HG03097 (cell line): Measurements from ENCODE around the gene ING5.
"Not testable (repeated sequence)": the region's sequence is repeated elsewhere in the genome, so short reads cannot be mapped to it uniquely, and the experiment has no call there.

Experiments used
- ATAC-seq: cut with Tn5 transposase; IDR thresholded peaks from one replicate; pipeline ENCODE4 v1.9.1; 2021; ENCODE audit not compliant: unreplicated experiment, low FRiP score

Gene ING5

GRCh38 chr2:241736111-241736510 is 34.3 kb downstream of the ING5 start:
- no peak for ATAC-seq

- ATAC-seq = no peak
These were observed 36.3 kb downstream of the ING5 start for GRCh38 chr2:241738040-241738686.

- no peak for ATAC-seq
These were observed 37.3 kb downstream of the ING5 start for GRCh38 chr2:241739177-241739576.

- ATAC-seq = no peak
These were observed 37.8 kb downstream of the ING5 start for GRCh38 chr2:241739651-241740050.

GRCh38 chr2:241741016-241741415 is 39.2 kb downstream of the ING5 start:
- ATAC-seq = no peak

GRCh38 chr2:241742320-241742939 is 40.6 kb downstream of the ING5 start:
- ATAC-seq = no peak

- not testable (repeated sequence) for ATAC-seq
These were observed 41.2 kb downstream of the ING5 start for GRCh38 chr2:241743008-241743407.

GRCh38 chr2:241743620-241744019 is 41.8 kb downstream of the ING5 start:
- no peak for ATAC-seq

- no peak for ATAC-seq
These were observed 42.4 kb downstream of the ING5 start for GRCh38 chr2:241744028-241744754.

GRCh38 chr2:241745276-241745675 is 43.4 kb downstream of the ING5 start:
- ATAC-seq = no peak

GRCh38 chr2:241746084-241746483 is 44.2 kb downstream of the ING5 start:
- ATAC-seq = no peak

GRCh38 chr2:241748468-241749256 is 46.8 kb downstream of the ING5 start:
- ATAC-seq = no peak

GRCh38 chr2:241750076-241750840 is 48.4 kb downstream of the ING5 start:
- ATAC-seq = no peak

- no peak for ATAC-seq
These were observed 49.3 kb downstream of the ING5 start for GRCh38 chr2:241751152-241751551.

- no peak for ATAC-seq
These were observed 49.9 kb downstream of the ING5 start for GRCh38 chr2:241751776-241752175.

GRCh38 chr2:241752253-241752652 is 50.4 kb downstream of the ING5 start:
- ATAC-seq = no peak

GRCh38 chr2:241752689-241753276 is 50.9 kb downstream of the ING5 start:
- no peak for ATAC-seq

GRCh38 chr2:241753493-241753892 is 51.7 kb downstream of the ING5 start:
- no peak for ATAC-seq

GRCh38 chr2:241754042-241754441 is 52.2 kb downstream of the ING5 start:
- ATAC-seq = no peak

- ATAC-seq = no peak
These were observed 53.3 kb downstream of the ING5 start for GRCh38 chr2:241755166-241755565.
